OCI-M2 (cell line): ENCODE measurements around the gene ENGASE.

Experiments
- DNase-seq: peaks from one replicate; lab custom pipeline; 2025; ENCODE audit not compliant: unreplicated experiment; lab: John Stamatoyannopoulos, UW

The ENGASE gene

GRCh38 chr17:79135011-79135410, 60.4 kb downstream of the ENGASE start:
- no peak for DNase-seq

- no peak for DNase-seq
Measured at GRCh38 chr17:79135628-79136405, 61.2 kb downstream of the ENGASE start.
